OCI-LY3 (cell line): ENCODE results near the gene ADPGK.
"Not testable (repeated sequence)": the region's sequence is repeated elsewhere in the genome, so short reads cannot be mapped to it uniquely, and the experiment has no call there.

Source experiments
- H2AFZ ChIP-seq: fragments of 200-600, 300-600 bp; shearing (Covaris generic); 2 replicates; pipeline ENCODE4 v1.6.0; 2014; ENCODE audit warnings: antibody characterized with exemption, low read depth, low read length
- H3K27ac ChIP-seq: fragments of 200-600, 300-600 bp; sonication (generic); 2 replicates; pipeline ENCODE4 v1.5.1; 2014; ENCODE audit warnings: mild to moderate bottlenecking, low read length, moderate library complexity, mixed read lengths
- H3K27me3 ChIP-seq: fragments of 200-600, 300-600 bp; sonication (generic); 2 replicates; pipeline ENCODE4 v1.6.1; 2014; ENCODE audit warnings: low read depth, low read length, mixed read lengths
- H3K36me3 ChIP-seq: fragments of 200-600, 300-600 bp; sonication (generic); replicated peaks from 2 replicates; pipeline ENCODE3; 2014; ENCODE audit warnings: low read depth, low read length, mixed read lengths
- H3K4me1 ChIP-seq: fragments of 300-600, 200-600 bp; sonication (generic); 2 replicates; pipeline ENCODE4 v1.6.1; 2014; ENCODE audit warnings: low read length, mixed read lengths
- H3K4me2 ChIP-seq: fragments of 200-600, 300-600 bp; sonication (generic); 2 replicates; pipeline ENCODE4 v1.6.1; 2014; ENCODE audit warnings: low read length, mixed read lengths
- H3K4me3 ChIP-seq: fragments of 300-600, 200-600 bp; sonication (generic); 2 replicates; pipeline ENCODE4 v1.5.1; 2014; ENCODE audit warnings: antibody characterized with exemption, mild to moderate bottlenecking, low read length, moderate library complexity
- H3K79me2 ChIP-seq: fragments of 300-600, 200-600 bp; shearing (Covaris generic); 2 replicates; pipeline ENCODE4 v1.6.1; 2014; ENCODE audit warnings: mild to moderate bottlenecking, low read length, mixed read lengths
- H3K9ac ChIP-seq: fragments of 300-600, 200-600 bp; shearing (Covaris generic); 2 replicates; pipeline ENCODE4 v1.6.0; 2014; ENCODE audit warnings: mild to moderate bottlenecking, low read length, moderate library complexity
- H3K9me3 ChIP-seq: fragments of 200-600, 300-600 bp; shearing (Covaris generic); 2 replicates; pipeline ENCODE4 v1.6.1; 2014; ENCODE audit warnings: low read length, mixed read lengths; ENCODE audit not compliant: insufficient read depth
- H4K20me1 ChIP-seq: fragments of 200-600, 300-600 bp; sonication (generic); 2 replicates; pipeline ENCODE4 v1.6.1; 2016; ENCODE audit warnings: low read length, mixed read lengths; ENCODE audit not compliant: insufficient read depth
- EZH2phosphoT487 ChIP-seq: fragments of 200-600 bp; shearing (Covaris generic); IDR thresholded peaks from 2 replicates; pipeline ENCODE4 v1.6.1; 2018; ENCODE audit warnings: antibody characterized with exemption, mixed run types, low read depth
- TF ChIP-seq, protein P1 (sequence below): fragments of 200-600, 300-600 bp; sonication (generic); IDR thresholded peaks from 2 replicates; pipeline ENCODE4 v1.5.1; 2014; ENCODE audit warnings: antibody characterized with exemption, low read length, low read depth

Gene ADPGK

DNA sequence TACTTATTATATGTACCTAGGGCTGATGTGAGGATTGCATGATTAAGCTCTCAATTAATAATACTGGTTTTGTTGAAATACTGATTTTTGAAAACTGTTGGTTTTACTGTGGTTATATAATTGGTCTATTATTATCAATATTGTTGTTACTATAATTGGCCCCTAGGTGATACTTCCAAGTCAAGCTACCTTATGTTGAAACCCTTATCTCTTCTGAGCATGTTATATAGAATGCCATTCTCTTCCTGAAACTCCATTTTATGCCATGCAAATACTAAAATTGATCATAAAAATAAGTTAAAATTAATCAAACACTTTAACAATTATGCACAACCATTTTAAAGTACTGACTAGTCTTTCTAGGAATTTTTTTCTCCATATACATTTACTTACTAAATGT, 51.5 kb downstream of the ADPGK start:
- H2AFZ ChIP-seq, result no peak overlapping the region
- no peak overlapping the region for H3K9ac ChIP-seq
- no peaks in the 10 kb centered on the region for H3K27me3 ChIP-seq
- H4K20me1 ChIP-seq, result 0 out of 2 replicates have a peak, but pooled peaks cover 3% of the 10 kb centered on the region
- no peak overlapping the region for H3K4me2 ChIP-seq
- peaks cover 19% of the 10 kb centered on the region for H3K36me3 ChIP-seq
- H3K4me1 ChIP-seq, result no peaks in the 10 kb centered on the region
- TF ChIP-seq EZH2phosphoT487, result no peak
- TF ChIP-seq, protein P1, sequence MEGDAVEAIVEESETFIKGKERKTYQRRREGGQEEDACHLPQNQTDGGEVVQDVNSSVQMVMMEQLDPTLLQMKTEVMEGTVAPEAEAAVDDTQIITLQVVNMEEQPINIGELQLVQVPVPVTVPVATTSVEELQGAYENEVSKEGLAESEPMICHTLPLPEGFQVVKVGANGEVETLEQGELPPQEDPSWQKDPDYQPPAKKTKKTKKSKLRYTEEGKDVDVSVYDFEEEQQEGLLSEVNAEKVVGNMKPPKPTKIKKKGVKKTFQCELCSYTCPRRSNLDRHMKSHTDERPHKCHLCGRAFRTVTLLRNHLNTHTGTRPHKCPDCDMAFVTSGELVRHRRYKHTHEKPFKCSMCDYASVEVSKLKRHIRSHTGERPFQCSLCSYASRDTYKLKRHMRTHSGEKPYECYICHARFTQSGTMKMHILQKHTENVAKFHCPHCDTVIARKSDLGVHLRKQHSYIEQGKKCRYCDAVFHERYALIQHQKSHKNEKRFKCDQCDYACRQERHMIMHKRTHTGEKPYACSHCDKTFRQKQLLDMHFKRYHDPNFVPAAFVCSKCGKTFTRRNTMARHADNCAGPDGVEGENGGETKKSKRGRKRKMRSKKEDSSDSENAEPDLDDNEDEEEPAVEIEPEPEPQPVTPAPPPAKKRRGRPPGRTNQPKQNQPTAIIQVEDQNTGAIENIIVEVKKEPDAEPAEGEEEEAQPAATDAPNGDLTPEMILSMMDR, result no peak
- H3K79me2 ChIP-seq, result no peaks in the 10 kb centered on the region
- H3K4me3 ChIP-seq, result no peak overlapping the region
- H3K9me3 ChIP-seq, result no peaks in the 10 kb centered on the region
- H3K27ac ChIP-seq, result no peak overlapping the region

DNA sequence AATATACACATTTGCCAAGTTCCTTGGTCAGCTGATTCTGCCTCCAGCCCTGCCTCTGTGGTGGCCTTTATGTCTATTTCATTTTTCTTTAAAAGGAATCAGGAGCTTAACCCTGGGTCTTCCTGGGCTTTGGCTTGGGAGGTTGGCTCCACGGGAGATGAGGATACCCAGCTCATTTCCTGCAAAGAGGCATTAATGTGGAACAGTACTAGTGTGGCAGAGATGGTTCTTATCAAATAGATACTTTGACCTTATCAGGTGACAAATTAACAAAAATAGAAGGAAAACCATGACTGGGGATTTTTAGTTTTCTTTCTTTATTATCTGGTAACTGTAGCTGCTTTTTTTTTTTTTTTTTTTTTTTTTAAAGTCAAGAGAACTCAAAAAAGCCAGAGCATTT, 54.7 kb downstream of the ADPGK start:
- Histone ChIP-seq H2AFZ (no peak overlapping the region), H3K4me3 (no peak overlapping the region), H3K9me3 (no peaks in the 10 kb centered on the region), H4K20me1 (no peaks in the 10 kb centered on the region), H3K4me1 (no peaks in the 10 kb centered on the region), H3K27me3 (no peaks in the 10 kb centered on the region), H3K79me2 (no peaks in the 10 kb centered on the region), H3K36me3 (peaks cover under 1% of the 10 kb centered on the region), H3K9ac (no peak overlapping the region), H3K27ac (no peak overlapping the region), H3K4me2 (no peak overlapping the region)
- TF ChIP-seq, protein P1, result no peak
- TF ChIP-seq EZH2phosphoT487, result no peak

DNA sequence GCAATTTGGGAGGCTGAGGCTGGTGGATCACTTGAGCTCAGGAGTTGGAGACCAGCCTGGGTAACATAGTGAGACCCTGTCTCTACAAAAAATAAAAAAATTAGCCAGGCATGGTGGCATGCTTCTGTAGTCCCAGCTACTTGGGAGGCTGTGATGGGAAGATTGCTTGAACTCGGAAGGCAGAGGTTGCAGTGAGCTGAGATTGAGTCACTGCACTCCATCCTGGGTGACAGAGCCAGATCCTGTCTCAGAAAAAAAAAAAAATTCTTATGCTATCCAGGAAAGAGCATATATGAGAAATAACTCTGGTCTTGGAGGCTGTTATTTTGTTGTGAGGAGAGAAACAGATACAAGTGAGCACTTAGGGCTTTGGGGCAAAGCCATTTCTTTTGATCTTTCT, 55.3 kb downstream of the ADPGK start:
- not testable (repeated sequence) for H3K4me3 ChIP-seq, H3K4me2 ChIP-seq, H3K36me3 ChIP-seq, H3K79me2 ChIP-seq, H3K4me1 ChIP-seq, H4K20me1 ChIP-seq, H2AFZ ChIP-seq, H3K27me3 ChIP-seq, H3K27ac ChIP-seq, H3K9ac ChIP-seq, H3K9me3 ChIP-seq

DNA sequence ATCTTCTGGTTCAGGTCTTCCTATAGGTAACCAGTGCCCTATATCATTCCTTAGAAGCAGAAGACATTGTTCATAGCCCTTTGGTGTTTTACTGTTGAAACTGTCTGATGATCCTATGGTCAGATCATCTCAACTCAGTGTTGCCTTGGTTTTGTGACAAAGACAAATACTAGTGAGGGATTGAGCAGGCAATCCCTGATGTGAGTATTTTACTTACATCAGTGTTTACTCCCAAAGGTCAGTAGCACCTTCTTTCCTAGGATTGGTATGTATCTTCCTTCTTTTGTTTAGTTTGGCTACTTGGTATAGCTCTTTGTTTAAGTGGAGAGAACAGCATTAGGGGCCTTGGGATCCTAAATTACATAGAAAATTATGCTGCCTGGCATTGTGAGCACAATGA, 56.4 kb downstream of the ADPGK start:
- Histone ChIP-seq H3K4me1 (no peaks in the 10 kb centered on the region), H4K20me1 (no peaks in the 10 kb centered on the region), H3K79me2 (no peaks in the 10 kb centered on the region), H2AFZ (no peak overlapping the region), H3K27ac (no peak overlapping the region), H3K4me3 (no peak overlapping the region), H3K27me3 (no peaks in the 10 kb centered on the region), H3K36me3 (no peaks in the 10 kb centered on the region), H3K9me3 (no peaks in the 10 kb centered on the region), H3K4me2 (no peak overlapping the region), H3K9ac (no peak overlapping the region)
- TF ChIP-seq, protein P1, result no peak
- TF ChIP-seq EZH2phosphoT487, result no peak

DNA sequence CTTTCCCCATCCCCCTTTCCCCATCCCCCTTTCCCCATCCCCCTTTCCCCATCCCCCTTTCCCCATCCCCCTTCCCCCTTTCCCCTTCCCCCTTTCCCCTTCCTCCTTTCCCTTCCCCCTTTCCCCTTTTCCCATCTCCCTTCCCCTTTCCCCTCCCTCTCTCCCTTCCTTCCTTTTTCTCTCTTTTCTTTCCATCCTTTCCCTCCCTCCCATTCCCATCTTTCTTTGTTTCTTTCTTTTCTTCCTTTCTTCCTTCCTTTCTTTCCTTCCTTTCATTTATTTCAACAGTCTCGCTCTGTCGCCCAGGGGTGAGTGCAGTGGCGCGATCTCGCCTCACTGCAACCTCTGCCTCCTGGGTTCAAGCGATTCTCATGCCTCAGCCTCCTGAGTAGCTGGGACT, 57.7 kb downstream of the ADPGK start:
- not testable (repeated sequence) for H3K9ac ChIP-seq, H3K4me1 ChIP-seq, H2AFZ ChIP-seq, H3K79me2 ChIP-seq, H3K4me3 ChIP-seq, H3K27ac ChIP-seq, H3K4me2 ChIP-seq, H3K36me3 ChIP-seq, H4K20me1 ChIP-seq, H3K9me3 ChIP-seq, H3K27me3 ChIP-seq
